NCI-H1694 treated with DMSO at 0.1 percent for 48 hours (cell line): ENCODE data around the gene PRAMEF8.
"Not testable (repeated sequence)": the region's sequence is repeated elsewhere in the genome, so short reads cannot be mapped to it uniquely, and the experiment has no call there.

Experiments
- DNase-seq: peaks from one replicate; lab custom pipeline; 2025; lab: John Stamatoyannopoulos, UW

PRAMEF8 gene

GRCh38 chr1:13285037-13285436 is at the start of gene PRAMEF8:
Gene PRAMEF8, minus strand, starts transcription at chr1:13285137. Its CDS starts 1,046 bp downstream, at chr1:13284091.
- DNase-seq: not testable (repeated sequence)

DNA sequence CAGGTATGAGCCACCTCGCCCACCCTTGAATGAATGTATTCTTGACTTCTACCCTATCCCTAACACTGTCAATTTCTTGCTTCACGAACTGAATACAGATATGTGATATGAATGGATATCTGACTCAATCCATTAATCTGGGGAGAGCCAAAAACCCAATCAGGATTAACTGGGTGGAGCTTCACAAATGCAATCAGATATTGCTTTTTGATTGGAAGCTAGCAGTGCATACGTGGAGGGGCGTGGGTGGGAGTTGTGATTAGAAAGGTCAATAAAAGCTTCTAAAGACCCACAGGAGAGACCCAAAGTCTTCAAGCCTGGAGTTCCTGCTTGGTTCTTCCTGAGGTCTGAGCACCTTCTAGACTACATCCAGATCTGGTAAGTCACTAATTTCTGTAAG is 30.3 kb upstream of the PRAMEF8 start, which contains the start of gene PRAMEF15:
Gene PRAMEF15 (plus strand): TSS at position 301 of the 400 bp plus-strand sequence. CDS start 2,827 bp downstream, outside the sequence.
- DNase-seq: not testable (repeated sequence)

DNA sequence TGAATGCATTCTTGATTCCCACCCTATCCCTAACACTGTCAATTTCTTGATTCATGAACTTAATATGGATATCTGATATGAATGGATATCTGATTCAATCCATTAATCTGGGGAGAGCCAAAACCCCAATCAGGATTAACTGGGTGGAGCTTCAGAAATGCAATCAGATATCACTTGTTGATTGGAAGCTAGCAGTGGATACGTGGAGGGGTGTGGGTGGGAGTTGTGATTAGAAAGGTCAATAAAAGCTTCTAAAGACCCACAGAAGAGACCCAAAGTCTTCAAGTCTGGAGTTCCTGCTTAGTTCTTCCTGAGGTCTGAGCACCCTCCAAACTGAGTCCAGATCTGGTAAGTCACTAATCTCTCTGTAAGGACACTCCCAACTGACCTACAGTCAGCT is 18.3 kb upstream of the PRAMEF8 start, which contains the start of gene PRAMEF33:
Gene PRAMEF33 (plus strand): TSS at position 301 of the 400 bp plus-strand sequence. CDS start 2,416 bp downstream, outside the sequence.
- not testable (repeated sequence) for DNase-seq

DNA sequence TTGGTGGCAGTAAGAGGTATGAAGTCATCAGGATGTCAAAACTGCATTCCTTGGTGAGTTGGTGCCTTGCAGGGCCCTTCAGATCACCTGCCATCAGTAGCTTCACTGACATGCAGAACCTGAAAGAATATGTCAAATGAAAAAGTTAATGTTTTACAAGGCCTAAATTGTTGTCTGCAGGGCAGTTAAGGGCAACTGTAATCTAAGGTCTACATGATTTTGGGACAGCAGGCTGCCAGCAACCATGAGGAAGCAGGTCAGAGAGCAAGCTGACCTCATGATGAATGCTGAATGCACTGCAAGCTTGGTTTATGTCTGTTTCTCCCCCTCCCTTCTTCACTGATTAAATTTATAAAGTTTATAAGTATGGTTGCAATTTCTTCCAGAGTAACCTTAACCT is 17.3 kb upstream of the PRAMEF8 start:
- not testable (repeated sequence) for DNase-seq

DNA sequence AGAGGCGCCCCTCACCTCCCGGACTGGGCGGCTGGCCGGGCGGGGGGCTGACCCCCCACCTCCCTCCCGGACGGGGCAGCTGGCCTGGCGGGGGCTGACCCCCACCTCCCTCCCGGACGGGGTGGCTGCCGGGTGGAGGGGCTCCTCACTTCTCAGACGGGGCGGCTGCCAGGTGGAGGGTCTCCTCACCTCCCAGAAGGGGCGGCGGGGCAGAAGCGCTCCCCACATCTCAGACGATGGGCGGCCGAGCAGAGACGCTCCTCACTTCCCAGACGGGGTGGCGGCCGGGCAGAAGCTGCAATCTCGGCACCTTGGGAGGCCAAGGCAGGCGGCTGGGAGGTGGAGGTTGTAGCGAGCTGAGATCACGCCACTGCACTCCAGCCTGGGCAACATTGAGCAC is 13.8 kb upstream of the PRAMEF8 start:
- DNase-seq: not testable (repeated sequence)

DNA sequence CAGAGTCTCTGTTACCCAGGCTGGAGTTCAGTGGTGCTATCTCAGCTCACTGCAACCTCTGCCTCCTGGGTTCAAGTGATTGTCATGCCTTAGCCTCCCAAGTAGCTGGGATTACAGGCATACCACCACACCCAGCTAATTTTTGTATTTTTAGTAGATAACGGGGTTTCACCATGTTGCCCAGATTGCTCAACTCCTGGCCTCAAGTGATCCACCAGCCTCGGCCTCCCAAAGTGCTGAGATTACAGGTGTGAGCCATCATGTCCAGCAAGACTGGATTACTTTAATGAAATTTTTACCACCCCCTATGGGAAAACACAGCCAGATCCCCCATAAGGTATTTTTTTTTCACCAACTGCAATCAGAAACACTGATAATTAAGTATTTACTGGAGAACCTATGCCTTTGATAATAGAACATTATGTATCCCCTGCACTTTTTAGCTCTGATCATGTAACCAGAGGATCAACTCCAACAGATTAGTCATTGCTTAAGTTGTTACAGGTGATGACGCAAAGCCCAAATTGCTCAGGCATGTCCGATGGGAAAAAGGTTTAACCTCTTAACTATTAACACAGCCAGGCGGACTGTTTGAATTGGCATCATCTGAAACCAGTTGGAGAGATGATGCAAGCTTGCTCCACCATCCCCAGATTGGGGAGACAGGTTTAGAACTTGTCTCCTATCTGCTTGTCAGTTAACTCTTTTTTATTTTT is 12.4 kb upstream of the PRAMEF8 start:
- DNase-seq: not testable (repeated sequence)

- DNase-seq: not testable (repeated sequence)
Observed at GRCh38 chr1:13289030-13289429, 4.1 kb upstream of the PRAMEF8 start.

DNA sequence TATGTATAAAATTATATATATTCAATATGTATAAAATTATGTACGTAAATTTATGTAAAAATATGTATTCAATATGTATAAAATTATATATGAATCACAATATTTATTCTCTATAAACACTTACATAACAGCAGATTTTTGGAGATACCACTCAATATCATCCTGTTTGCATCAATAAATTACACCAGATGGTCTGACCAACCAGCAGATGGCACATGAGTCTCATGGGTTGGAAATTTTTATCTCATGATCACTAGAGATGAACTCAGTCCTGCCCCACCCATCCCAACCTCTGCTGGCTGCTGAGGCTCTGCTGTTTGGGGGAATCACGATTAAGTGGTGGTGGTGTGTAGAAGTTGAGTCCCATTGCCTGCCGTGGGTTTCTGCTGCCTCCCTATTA is 5.3 kb downstream of the PRAMEF8 start:
- DNase-seq: not testable (repeated sequence)

DNA sequence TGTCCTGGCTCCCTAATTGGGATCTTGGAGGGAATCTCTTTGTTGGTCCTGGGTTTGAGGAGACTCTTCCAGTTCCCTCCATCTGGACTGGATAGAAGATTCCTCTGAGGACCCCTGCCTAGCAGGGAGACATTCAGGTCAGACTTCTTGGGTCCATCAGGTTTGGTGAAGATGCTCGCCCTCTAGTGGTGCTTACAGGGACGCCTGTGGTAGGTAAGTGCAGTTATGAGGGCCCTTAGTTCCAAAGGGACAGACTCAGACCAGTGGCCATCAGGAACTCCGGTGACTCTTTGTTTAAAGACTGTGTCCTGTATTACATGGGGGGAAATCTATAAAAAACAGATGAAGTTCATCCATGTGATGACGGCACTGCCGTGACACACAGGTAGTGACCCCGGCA is 7.9 kb downstream of the PRAMEF8 start:
- not testable (repeated sequence) for DNase-seq

- DNase-seq: not testable (repeated sequence)
Observed at GRCh38 chr1:13265124-13265523, 19.8 kb downstream of the PRAMEF8 start.

DNA sequence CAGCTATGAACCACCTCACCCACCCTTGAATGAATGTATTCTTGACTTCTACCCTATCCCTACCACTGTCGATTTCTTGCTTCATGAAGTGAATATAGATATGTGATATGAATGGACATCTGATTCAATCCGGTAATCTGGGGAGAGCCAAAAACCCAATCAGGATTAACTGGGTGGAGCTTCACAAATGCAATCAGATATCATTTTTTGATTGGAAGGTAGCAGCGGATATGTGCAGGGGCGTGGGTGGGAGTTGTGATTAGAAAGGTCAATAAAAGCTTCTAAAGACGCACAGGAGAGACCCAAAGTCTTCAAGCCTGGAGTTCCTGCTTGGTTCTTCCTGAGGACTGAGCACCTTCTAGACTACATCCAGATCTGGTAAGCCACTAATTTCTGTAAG is 31.0 kb downstream of the PRAMEF8 start, which contains the start of gene PRAMEF5:
Gene PRAMEF5 (plus strand): TSS at position 301 of the 400 bp plus-strand sequence. CDS start 5,071 bp downstream, outside the sequence.
- not testable (repeated sequence) for DNase-seq

GRCh38 chr1:13247122-13247521 is 37.8 kb downstream of the PRAMEF8 start:
- not testable (repeated sequence) for DNase-seq

GRCh38 chr1:13246554-13246871 is 38.4 kb downstream of the PRAMEF8 start:
- DNase-seq: not testable (repeated sequence)

- not testable (repeated sequence) for DNase-seq
Observed at GRCh38 chr1:13245841-13246553, 38.9 kb downstream of the PRAMEF8 start.

DNA sequence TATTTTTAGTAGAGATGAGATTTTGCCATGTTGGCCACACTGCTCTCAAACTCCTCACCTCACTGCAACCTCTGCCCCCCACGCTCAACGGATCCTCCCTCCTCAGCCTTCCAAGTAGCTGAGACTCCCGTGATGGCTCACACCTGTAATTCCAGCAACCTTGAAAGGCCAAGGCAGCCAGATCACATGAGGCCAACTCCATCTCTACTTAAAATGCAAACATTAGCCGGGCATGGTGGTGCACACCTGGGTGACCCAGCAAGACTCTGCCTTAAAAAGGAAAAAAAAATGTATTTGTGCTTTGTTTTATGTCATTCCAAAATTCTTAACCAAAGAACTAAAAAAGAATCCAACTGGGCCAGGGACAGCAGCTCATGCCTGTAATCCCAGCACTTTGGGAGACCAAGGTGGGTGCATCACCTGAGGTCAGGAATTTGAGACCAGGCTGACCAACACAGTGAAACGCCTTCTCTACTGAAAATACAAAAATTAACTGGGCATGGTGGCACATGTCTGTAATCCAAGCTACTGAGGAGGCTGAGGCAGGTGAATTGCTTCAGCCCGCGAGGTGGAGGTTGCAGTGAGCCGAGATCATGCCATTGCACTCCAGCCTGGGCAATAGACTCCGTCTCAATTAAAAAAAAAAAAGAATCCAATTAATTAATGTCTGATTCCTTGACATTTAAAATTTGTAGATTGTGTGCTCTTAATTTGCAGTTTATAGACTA is 41.2 kb downstream of the PRAMEF8 start:
- DNase-seq: not testable (repeated sequence)

DNA sequence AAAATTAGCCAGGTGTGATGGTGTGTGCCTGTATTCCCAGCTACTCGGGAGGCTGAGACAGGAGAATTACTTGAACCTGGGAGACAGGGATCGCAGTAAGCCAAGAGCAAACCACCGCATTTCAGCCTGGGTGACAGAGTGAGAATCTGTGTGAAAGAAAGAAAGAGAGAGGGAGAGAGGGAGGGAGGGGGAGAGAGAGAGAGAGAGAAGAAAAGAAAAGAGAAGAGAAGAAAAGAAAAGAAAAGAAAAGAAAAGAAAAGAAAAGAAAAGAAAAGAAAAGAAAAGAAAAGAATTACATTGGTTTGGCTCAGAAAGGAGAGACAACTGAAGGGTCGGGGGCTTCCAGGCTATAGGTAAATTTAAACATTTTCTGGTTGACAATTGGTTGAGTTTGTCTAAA is 45.3 kb downstream of the PRAMEF8 start:
- not testable (repeated sequence) for DNase-seq

GRCh38 chr1:13237572-13237971 is 47.4 kb downstream of the PRAMEF8 start:
- DNase-seq: not testable (repeated sequence)

DNA sequence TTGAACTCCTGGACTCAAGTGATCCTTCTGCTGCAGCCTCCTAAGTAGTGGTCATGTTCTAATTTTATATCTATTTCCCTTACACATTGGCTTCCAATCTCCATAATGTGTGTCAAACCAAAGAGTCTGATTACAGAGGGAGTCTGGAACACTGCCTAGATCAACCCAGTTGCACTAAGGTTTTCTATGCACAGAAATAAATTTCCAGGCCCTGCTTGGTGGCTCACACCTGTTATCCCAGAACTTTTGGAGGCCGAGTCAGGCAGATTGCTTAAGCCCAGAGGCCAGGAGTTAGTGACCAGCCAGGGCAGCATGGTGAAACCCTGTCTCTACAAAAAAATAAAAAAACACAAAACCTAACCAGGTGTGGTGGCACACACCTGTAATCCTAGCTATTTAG is 50.9 kb downstream of the PRAMEF8 start:
- DNase-seq: not testable (repeated sequence)

DNA sequence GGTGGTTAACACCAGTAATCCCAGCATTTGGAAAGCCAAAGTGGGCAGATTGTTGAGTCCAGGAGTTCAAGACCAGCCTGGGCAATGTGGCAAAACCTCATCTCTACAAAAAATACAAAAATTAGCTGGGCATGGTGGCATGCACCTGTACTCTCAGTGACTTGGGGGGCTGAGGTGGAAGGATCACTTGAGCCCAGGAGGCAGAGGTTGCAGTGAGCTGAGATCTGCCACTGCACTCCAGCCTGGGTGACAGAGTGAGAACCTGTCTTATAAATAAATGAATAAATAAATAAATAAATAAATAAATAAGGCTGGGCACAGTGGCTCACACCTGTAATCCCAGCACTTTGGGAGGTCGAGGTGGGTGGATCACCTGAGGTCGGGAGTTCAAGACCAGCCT is 52.9 kb downstream of the PRAMEF8 start:
- not testable (repeated sequence) for DNase-seq
